ENCODE results near the gene SLC6A12.
"Not testable (repeated sequence)": the region's sequence is repeated elsewhere in the genome, so short reads cannot be mapped to it uniquely, and the experiment has no call there.

The SLC6A12 gene

DNA sequence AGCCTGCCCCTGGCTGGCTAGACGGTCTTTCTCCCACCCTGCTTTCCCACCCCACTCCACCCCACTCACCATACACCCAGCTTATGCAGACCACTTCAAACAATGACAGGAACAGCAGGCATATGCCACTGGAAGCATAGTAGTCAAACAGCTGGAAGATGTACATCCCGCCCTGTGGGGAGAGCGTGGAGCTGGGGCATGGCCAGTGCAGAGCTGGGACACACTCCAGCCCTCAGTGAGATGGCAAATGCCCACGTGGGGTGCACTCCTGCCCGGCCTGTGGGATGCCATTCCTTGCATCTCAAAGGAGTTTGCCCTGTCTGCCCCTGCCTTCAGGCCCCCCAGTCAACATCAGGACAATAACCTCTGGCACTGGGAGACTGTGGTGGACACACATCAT, 18.8 kb downstream of the SLC6A12 start:
- DNase-seq = no peak

DNA sequence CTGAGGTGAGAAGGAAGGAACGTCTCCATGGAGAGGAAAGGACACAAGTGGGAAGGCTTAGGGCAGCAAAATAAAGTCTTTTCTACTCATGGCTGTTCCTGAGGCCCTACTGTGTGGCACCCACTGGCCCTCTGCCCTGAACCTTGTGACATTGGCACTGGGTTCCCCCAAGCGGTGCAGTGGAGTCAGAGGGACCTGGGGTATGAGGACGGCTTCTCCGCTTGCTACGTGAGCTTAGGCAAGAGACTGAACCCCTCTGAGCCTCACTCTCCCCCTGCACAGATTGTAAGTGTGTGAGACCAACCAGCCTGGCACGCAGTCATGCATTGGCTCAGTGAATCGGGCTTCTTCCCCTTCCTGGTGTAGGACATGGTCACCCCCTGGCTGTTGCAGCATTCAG, 19.7 kb downstream of the SLC6A12 start:
- no peak for DNase-seq

DNA sequence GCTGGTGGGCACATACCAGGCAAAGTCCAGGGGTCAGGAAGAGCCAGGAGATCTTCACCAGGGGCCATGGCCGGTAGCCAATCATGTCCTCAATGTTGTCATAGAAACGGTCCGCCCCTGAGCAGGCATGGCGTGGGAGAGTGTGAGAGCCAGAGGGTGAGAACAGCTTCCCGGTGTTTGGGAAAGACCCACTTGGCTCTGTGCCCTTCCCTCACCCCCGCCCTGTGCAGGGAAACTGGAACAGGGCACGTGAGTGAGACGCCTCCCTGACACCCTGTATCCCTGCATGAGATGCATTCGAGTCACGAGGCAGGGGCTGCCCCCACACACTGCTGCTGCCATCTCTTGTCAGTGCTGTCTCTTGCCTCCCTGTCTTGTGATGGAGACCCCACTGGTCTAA, 20.7 kb downstream of the SLC6A12 start:
- no peak for DNase-seq

DNA sequence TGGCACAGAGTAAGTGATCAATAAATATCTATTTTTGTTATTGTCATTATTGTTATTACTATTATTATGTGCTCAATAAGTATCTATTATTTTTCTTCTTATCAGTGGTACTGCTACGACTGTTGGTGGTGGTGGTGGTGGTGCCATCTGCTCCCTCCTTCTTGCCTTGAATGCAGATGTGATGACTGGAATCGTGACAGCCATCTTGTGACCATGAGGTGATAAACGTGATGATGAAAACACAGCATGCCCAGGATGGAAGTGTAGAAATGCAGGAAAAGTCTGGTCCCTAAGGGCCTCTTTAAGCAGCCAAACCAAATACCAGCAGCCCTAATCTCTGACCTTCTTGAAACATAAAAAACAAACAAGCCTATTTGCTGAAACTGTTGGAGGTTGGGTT, 22.4 kb downstream of the SLC6A12 start:
- no peak for DNase-seq

DNA sequence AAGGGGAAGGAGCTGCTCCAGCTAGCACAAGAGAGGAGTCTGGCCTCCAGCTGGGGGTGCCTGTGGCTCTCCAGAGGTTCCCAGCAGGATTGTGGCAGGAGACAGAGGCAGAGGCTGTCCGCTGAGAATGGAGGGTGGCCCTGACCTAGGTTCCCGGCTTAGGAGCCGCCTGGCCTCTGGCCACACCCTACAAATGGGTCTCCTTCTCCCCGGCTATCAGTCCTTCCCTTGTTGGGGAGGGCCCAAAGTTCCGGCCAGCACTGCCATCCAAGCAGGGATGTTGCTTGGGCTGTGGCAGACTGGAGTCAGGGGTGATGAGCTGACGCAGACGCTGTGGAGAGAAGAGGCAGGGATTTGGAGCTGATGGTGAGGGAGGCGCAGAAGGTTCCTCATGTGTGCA, 23.1 kb downstream of the SLC6A12 start:
- no peak for DNase-seq

DNA sequence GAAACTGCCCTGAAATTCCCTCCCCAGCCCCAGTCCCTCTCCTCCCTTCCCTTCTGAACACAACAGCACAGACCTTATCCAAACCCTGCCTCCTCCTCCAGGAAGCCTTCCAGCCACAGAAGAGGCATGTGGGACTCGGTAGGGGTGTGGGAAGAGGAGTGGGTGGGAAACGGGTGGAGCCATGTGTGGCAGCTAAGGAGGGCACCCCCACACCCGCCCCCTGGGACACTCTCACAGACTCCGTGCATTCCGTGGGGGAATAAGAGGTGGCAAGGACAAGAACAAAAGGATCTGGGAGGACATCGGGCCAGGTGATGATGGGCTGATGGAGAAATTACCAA, 24.4 kb downstream of the SLC6A12 start:
- DNase-seq = no peak

DNA sequence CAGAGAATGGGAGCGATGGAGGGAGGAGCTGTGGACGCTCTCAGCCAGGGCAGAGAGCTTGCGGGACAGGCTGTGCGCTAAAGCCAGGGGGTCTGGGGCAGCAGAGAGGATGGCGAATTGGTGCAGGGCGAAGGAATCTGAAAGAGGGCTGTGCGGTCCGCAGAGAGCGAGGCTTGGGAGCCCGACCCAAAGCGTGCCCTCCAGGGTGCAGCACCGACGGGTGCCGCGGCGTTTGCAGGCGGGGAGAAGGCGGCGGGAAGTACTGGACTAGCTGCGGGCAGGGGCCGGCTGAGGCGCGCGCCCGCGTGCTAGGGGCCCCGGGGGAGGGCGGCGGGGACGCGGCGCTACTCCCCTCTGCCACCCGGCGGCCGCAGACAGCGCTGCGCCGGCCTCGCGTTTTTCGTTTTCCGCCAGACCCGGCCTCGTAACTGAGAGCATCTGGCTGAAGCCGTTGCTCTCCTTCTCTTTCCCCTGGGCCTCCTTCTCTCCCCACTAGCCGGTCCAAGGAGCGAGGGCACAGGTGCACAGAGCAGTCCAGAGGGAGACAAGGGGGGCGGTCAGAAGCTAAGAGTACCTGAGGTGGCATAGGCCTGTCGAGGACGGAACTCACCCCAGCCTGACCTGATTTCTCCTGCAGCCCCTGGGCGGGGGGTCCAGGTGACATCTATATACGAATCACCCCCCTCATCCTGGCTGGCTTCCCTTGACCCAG, 24.9 kb downstream of the SLC6A12 start:
- DNase-seq = no peak

DNA sequence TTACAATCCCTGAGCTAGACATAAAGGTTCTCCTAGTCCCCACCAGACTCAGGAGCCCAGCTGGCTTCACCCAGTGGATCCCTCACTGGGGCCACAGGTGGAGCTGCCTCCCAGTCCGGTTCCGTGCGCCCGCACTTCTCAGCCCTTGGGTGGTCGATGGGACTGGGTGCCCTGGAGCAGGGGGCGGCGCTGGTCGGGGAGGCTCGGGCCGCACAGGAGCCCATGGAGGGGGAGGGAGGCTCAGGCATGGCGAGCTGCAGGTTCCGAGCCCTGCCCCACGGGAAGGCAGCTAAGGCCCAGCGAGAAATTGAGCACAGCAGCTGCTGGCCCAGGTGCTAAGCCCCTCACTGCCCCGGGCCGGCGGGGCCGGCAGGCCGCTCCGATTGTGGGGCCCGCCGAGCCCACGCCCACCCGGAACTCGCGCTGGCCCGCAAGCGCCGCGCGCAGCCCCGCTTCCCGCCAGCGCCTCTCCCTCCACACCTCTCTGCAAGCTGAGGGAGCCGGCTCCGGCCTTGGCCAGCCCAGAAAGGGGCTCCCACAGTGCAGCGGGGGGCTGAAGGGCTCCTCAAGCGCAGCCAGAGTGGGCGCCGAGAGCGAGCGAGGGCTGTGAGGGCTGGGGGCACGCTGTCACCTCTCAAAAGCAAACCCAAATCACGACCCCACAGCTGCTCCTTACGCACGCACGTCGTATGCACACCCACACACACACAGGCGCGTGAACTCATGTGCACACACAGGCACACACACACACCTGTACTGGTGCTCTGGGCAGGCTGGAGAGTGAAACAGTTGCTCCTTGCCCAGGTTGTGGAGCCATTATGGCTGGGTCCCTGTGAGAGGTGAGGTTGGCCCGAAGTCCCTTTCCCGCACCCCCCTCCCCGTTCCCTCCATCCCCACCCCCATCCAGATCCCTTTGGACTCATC, 25.7 kb downstream of the SLC6A12 start:
- not testable (repeated sequence) for DNase-seq

DNA sequence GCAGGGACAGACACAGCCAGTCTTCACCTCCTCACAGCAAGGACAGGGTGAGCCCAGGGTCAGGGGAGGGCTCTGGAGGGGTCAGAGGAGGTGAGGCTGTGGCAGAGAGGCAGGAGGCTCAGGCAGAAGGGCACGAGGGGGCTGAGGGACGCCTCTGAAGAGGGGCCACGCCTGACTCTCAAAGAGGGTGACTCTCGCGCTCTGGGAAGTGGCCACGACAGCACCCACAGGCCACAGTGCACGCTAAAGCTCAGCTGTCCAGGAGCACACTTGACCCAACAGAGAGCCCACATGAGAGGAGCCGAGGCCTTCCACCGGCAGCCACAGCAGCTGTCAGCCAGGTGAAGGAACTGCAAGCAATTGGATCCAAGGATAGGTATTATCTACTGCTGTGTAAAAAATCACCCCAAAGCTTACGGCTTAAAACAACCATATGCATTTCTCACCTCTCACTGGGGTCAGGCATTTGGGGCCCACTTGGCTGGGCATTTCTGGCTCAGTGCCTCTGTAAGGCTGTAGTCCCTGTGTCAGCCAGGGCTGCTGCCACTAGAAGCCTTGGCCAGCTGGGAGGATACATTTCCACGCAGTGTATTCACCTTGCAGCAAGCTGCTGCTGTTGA, 27.8 kb downstream of the SLC6A12 start:
- no peak for DNase-seq

DNA sequence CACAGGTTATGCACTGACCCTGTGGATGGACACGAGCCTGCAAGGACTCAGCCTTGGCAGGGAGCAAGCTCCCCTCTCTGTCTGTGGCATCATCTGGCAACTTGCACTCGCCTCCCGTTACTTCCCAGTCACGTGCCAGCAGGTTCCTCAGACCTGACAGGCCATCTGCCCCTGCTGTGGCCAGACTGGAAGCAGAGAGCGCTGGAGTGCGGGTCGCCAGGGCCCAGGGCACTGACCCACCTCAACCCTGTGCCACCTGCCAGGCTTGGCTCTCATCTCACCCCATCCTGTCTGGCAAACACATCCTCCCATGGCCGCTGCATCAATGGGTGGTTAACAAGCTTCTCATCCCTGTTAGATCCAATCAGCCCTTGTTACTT, 28.4 kb downstream of the SLC6A12 start:
- no peak for DNase-seq

DNA sequence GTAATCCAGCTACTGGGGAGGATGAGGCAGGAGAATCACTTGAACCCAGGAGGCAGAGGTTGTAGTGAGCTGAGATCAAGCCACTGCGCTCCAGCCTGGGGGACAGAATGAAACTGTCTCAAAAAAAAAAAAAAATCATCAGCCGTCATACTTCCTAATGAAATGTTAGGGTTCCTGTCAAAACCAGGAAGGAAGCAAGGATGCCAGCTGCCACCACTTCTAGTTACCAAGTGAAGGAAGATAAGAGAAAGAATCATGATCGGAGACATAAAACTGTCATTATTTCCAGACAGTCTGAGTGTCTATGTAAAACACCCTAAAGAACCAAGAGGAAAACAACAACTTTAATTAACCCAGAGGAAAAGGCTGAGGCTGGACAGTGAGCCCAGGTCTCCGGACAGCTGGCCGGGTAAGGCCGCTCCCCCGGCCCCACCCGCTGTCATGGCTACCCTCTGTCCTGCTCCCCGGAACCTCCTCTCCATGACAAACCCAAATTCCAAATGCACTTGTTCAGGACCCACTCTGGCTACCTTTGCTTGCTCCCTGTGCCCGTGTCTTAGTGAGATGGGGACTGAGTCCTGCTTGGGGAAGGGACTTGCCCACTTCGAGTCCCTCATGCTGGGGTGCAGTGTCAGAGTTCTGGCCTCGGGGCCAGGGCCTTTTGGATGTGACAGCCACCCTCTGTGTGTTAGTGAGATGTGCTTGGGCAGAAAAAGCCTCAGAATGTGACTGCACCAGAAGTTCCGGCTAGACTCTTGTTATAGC, 29.0 kb downstream of the SLC6A12 start:
- no peak for DNase-seq

DNA sequence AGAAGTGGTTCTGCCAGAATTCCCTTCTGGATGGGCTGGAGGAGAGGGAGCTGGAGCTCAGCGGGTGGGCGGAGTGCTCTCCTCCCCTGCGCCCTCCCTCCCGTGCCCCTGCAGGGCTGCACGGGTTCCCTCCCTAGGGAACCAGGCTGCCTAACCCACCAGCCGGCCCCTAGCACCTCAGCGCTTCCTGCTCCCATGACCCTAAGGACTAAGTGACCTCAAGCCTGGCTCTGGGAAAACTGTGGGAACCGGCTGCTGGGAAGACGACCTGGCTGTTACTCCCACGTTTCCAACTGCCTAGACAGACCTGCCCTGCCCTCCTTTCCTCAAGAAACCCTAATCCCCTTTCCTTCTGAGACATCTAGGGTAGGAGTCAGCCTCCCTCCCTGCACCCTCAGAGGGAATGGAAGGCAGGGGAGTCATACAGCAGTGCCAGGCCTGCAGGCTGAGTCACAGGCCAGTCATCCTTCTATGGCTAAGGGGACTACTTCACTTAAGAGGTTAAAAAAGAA, 31.5 kb downstream of the SLC6A12 start:
- no peak for DNase-seq

DNA sequence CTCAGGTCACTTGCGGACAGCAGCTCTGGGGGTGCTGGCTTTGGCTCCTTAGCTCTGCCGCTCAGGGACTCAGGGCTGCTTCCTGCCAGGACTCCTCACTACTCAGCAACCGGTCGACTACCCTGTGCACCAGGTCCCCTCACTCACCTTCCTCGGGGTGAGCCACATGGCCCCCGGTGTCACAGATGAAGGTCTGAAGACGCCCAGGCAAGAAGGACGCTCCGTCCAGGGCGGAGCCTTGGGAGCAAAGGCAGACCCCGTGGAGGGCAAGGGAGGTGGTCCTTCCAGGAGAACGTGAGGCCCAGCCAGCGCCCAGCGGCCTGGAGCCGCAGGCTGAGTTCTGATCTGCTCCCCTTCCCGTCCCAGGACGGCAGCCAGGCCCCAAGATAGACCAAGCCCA, 32.0 kb downstream of the SLC6A12 start:
- no peak for DNase-seq

DNA sequence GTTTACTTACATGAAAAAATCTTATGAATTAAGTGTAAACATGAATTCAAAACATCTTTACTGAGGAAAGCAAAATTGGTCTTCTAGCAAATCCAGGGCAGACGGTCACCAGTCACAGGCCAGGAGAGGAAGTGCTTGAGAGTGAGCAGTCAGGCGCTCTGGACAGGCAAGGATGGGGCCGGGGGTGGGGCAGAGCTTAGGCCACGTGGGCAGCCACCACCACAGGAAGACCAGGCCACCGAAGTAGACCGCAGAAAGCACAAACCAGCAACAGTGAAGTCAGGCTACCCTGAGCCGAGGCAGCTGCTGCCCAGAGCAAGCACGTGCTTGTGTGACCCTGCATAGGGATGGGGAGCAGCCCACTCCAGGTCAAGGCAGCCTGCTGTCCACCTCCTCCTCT, 33.5 kb downstream of the SLC6A12 start:
- no peak for DNase-seq

DNA sequence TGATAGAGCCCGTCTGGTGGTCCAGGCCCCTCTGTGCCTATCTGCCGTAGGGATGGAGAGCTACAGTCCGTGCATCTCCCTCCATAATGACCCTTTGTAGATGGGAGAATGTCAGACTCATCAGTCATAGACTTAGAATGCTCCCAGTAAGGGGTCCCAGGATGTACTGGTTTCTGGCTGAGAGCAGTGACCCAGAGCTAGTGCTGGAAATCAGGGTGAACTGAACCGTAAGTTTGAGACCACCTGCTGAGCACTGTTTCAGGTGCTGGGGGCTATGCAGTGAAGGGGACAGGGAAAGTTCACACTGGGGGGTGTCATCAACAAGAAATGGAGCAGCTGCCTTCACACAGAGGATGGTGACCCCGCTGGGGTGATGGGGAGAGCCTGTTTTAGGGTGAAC, 34.1 kb downstream of the SLC6A12 start:
- DNase-seq = no peak

DNA sequence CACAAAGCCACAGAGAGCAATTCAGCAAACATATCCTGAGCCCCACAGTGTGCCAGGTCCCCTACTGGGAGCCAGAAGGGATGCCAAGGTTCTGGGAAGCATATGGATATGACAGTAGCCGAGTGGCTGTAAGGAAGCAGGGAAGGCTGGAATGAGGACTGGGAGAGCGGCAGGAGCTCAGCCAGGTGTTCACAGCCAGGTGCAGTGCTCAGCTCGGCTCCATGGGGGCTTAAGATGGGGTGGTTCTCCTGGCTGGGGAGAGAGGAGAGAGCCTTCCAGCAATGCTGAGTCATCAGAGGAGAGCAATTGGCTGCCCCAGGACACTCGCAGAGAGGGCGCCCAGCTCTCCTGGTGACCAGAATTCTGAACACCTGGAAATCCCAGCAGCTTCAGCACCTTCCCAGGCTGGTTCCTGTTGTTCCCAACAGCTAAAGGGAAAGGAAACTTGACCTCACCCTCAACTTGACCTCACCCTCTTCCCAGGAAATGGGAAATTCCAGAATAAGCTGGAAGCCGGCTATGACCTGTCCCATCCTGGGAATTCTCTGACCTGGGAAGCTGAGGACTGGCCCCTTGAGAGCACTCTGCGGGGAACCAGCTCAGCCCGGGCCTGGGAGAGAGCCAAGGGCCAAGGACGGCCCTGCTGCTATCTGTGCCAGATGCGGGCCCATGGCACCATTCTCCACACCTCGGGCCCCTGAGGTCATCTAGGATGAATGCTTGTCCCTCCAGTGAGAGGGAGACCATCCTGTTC, 34.6 kb downstream of the SLC6A12 start:
- no peak for DNase-seq

DNA sequence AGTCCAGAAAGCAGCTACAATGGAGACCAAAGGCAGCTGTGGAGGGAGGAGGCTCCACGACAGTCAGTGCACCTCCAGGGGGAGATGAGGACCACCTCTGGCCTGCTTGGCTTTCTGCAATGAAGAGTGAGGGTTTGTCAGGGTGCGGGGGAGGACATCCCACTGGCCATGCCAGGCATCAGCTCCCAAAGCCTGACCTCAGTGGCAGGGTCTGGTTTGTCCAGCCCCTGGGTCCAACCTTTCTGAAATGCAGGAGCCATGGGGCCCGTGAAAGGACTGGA, 35.2 kb downstream of the SLC6A12 start:
- DNase-seq = no peak

DNA sequence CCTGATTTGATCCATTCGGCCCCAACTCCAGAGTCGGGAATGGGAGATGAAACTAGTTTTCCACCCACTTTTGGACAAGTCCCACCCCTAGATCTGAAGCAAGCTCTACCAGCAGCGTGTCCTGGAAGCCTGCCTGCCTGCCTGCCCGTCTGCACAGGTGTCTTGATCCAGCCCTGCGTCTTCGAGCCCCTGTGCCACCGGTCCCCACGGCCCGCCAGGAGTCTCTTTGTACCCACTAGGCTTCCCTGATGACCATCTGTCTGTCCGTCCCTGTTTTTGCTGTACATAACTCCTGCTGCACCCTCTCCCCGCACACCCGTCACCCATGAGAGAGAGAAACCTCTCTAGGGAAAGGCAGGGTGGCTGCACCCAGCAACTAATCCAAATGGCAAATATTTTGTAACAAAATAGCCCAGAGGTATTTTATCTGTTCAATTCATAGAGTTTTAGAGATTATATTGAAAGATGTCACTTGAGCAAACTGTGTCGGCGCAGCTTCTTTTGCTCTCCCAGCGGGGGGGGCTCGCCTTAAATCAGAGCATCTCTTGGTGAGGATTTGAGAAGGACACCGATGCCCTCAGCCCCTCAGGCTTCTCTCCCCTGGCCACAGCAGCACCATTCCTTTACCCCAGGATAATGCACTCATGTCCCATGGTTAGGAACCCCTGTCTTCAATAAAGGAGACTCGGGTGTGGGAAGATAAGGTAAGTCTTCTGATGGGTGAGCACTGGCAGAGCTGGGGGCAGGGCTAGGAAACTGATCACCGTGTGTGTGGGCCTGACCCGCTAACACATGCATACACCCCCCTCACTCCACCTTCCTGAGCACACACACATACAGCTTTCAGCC, 35.8 kb downstream of the SLC6A12 start:
- no peak for DNase-seq

DNA sequence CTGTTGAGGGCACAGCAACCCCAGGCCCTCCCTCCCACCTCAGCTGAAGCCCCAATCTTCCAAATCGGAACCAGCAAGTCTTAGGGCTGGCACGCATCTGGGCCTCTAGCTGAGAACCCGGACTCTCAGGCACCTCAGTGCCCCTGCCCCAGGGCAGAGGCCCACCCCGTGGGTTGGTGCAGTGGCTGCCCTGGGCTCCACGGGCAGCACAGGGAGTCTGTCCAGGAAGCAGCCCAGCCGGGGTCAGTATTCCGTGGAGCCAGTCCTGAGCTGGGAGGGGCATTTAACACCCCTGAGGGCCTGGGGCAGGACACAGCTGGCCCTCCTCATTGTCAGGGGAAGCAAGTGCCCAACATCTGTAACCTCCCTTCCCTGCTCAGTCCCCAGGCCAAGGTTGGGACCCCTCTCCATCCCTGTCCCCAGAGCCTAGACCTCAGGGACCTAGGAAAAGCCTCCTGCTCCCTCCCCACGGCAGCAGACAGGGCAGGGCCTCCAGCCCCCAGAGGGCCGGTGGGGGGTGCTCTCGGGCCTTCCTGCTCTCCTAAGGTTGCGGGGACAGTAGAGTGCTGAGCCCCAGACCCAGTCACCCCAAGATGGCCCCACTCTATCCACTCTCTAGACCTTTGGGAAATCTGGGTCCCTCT, 36.5 kb downstream of the SLC6A12 start:
- DNase-seq = no peak

DNA sequence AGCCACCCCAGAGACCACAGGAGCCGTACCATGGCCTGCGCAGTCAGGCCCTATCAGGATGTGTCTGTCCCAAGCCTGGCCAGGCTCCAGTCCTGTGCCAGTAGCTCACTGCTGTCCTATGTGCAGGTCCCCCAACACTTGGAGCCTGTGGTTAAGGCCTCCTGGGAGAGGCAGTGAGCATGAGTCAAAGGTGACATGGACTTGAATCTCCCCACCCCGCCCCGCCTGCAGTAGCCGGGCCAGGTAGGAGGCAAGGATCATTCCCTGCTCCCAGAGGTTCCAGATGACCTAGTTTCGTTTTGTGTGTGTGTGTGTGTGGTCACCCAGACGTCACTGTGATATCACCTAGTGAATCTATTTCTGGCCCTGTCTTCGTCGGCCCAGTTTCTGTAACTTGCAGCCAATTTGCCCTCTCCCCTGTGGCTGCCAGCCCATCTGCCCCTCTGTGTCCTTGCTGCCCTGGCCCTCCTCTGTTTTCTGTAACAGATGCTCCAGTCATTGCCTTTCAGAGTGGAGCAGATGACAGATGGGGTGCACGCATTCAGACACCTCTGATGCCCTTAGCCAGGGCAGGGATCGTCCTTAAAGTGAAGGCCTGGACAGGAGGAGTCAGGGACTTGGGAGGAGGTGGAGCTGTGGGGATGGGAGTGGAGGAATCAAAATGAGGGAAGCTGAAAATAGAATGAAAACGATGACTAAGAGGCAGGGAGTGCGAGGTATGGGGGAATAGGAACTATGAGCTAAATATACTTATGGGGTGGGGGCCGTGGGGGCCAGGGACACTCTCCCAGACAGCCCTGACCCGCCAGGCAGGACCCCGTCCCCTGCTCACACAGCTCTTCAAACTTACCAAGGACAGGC, 37.4 kb downstream of the SLC6A12 start:
- DNase-seq = no peak
